NCI-H69 (cell line): ENCODE results near the gene KCNN3.

Experiments used
- DNase-seq: peaks from one replicate; lab custom pipeline; 2025; lab: John Stamatoyannopoulos, UW

The KCNN3 gene

DNA sequence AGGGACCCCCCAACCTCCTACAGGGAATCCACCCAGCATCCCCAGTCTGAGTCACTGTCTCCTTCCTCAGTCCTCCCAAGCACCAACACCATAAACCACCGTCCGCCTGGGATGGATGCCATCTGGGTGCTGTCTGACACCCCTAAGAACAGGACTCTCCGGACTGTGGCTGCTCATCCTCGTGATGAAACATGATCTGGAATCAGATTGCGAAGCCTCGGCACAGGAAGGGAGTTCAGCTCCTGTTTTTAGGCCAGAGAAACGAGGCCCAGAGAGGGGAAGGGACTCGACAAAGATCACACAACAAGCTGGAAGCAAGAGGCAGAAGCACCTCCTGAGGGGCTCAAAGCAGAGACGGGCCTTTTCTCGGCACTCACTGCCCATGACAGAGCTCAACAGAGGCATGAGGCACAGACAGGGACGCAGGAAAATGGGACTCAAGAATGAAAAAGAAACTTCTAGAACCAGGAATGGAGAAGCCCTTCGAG is 8.4 kb downstream of the KCNN3 start:
- DNase-seq: no peak

DNA sequence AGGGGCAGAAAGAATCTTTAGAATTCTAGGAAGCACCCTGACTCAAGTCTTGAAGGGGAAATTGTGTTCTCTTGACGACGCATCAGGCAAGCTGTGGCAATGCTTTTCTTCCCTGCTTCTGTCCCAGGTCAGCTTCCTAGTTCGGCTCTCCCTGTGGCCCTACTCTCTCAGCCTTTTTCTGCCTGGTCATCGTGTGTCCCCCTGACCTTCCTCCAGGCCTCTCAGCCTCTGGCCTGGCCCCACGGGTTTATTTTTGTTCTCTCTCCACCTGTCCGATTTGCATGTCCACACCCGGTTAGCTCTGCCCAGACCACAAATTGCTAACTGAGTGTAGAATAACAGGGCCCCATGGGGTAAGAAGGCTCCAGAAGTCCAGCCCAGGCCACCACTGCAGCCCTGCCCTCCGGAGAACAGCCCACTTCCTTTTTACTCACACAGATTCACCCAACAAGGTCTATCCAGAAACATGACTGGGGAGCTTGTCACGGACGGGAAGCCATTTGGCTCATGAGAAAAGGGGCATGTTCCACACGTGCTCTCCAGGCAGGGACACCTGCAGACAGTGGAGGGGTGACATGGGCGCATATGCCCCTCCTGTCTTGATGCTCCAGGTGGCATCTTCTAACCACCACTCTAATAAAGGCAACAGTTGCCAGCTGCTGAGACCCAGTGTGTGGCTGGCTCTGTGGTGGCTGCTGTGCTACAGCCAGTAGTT is 9.8 kb downstream of the KCNN3 start:
- DNase-seq: no peak

DNA sequence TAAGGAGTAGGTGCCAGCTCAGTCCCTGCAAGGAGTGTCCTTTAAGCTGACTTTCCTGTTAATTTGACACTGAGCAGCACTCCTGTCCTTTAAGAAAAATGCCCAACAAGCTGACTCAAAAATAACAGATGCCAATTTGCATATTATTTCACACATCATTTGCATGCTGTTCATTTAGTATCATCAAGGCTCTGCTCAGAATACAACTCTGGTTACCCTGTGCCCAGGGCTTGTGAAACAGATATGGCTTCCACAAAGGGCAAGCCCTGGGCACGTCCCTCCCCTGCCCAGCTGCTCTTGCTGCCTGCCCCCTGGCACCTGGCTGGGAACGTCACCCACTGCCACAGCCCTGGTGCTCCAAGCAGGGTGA is 10.3 kb downstream of the KCNN3 start:
- DNase-seq: no peak

DNA sequence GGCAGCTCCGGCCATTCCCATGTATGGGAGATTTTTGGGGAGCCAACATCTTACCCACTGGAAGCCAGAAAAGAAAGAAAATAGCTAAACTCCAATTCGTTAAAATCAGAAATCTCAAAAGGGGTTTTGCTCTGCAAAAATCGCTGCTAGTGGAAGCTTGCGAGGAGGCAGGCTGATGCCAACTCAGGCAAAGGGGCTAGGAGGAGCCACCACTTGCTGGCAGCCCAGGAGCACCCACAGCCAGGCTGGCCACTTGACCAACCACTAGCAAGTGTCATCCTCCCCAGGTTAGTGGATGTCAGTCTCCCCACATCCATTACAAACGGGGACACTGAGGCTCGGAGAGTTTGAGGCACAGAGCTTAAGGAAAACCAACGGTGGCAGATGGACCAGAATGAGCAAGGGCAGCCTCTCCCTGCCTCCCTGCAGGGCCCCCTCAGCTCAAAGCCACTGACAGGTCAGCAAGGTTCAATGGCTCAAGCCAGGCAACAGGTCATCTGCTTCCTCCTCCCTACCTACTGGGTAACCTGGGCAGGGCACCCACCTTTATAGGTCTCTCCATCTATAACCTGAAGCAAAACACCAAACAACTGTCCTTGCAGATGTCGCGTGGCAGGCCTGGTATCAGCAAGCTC is 10.8 kb downstream of the KCNN3 start:
- no peak for DNase-seq

DNA sequence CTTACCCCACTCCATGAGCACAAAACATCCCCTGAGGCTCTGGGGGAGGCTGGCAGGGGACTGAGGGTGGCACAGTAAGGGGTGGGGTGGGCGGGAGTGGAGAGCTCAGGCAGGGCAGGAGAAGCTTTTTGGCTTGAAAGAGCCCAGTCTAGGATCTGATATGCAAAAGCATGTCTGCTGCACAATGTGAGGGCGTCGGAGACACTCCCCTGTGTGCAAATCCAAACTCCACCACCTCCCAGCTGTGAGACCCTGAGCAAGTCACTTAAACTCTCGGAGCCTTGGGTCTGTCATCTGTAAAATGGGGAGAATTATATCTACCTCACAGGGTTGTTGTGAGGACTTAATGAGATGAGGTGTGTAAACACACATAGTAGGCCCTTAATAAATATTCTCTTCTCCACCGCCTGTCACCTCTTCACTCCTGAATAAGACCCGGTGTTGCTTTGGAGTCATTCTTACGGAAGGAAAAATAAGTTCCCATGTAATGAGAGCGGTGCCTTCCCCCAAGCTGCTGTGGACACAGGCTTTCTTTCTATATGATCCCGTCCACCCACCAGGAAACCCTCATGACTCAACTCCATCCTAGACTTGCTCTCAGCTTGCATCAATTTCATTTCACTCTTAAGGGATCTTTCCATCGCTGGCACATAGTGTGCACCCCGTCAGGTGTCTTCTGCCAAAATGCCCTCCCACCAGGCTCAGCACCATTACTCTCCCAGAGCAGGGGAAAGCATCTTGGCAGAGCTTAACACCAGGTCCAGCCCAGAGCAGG is 12.5 kb downstream of the KCNN3 start:
- DNase-seq: no peak

DNA sequence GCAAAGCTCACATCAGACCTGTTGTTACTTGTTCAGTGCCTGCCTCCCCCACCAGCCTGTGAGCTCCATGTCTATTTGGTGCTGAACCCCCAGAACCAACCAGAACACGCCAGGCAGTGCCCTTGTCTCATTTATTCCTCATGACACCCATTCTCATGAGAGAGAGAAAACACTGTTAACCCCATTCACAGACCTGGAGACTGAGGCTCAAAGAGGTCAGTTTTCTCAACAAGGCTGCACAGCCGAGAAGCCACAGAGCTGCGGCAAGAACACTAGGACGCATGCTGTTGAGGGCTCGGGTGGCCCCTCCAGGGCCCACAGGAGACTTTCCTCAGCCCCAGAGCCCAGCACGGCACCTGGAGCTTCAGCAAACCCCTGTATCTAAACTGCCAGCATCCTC is 13.1 kb downstream of the KCNN3 start:
- DNase-seq: no peak

DNA sequence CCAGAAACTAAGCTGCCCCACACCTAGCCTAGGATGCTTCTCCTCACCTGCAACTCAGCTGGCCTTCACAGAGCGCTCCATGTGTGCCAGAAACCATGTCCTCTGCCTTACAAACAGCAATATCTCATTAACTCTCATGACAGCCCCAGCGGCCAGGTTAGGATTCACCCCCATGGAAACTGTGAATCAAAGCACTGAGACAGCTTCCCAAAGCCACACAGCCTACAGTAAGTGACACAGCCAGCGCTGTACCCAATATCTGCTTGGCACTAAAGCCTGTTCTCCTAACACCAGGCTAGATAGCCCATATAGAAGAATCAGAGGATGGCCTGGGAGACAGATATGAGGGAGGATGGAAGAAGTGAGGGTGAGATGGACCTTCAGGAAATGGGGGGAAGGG is 13.5 kb downstream of the KCNN3 start:
- DNase-seq: peak; percentile 45

DNA sequence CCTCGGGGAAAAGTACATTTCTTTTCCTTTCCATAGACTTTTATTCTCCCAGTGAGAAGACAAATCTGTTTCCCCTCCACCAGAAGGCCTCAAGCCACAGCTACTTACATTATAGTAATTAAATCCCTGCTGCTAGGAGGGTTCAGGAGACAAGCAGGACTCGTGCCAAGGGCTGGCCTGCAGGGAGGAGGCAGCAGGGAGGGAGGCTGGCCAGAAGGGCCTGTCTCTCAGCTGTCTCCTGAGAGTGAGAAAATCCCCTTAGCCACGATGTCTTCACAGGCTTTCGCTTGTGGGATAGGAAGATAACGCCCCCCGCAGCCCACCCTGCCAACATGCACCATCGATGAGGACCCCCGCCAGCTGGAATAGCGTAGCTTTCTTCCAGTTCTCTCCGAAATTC is 14.0 kb downstream of the KCNN3 start:
- DNase-seq: peak; percentile 95

DNA sequence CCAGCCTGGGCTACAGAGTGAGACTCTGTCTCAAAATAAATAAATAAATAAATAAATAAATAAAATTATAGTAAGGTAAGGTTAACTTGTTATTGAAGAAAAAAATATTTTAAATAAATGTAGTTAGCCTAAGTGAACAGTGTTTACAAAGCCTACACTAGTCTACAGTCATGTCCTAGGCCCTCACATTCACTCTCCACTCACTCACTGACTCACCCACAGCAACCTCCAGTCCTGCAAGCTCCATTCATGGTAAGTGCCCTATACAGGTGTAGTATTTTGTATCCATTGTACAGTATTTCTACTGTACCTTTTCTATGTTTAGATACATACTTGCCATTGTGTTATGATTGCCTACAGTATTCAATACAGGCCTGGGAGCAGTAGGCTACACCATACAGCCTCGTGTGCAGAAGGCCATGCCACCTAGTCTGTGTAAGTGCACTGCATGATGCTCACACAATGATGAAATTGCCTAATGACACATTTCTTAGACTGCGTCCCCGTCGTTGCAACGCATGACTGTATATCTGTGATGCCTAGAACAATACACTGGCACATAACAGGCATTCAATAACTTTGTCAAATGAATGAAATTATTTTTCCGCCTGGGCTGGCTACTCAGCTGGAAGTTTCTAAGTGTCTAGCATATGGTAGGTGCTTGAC is 14.8 kb downstream of the KCNN3 start:
- peak; percentile 61 for DNase-seq

DNA sequence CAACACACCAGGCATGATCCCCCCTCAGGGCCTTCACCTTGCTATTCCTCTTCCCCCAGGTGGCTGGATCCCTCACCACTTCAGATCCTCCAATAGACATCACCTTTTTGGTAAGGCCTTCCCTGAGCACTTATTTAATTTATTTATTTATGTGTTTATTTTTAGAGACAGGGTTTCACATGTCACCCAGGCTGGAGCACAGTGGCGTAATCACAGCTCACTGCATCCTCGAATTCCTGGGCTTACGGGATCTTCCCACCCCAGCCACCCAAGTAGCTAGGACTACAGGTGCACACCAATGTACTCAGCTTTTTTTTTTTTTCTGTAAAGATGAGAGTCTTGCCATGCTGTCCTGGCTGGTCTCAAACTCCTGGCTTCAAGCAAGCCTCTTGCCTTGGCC is 17.2 kb downstream of the KCNN3 start:
- DNase-seq: no peak

DNA sequence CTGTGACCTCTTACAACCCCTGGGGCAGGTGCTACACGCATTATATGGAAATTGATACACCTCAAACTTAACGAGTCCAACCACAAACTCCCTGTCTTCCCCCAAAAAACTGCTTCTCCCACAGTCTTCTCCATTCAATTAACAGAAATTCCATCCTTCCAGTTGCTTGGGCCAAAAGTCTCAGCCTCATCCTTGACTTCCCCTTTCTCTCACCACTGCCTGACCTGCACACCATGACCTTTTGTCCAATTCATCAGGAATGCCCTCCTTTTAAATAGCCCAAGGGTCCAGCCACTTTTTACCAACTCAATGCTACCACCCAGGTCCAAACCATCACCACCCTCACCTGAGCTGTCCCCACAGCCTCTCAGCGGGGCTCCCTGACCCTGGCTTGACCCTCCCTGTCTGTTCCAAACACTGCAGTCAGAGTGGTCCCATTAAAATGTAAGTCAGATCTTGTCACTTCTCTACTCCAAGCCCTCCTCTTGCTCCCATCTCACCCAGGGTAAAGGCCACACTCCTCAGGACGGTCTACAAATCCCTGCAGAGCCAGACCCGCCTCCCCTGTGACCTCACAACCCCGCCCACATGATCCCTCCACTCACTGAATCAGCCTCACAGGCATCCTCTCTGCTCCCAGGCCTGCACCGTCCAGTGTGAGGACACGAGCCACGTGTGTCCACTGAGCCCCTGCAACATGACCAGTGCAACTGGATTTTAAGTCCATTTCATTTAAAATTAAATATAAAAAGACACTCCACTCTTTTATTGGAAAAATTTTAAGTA is 18.5 kb downstream of the KCNN3 start:
- no peak for DNase-seq

DNA sequence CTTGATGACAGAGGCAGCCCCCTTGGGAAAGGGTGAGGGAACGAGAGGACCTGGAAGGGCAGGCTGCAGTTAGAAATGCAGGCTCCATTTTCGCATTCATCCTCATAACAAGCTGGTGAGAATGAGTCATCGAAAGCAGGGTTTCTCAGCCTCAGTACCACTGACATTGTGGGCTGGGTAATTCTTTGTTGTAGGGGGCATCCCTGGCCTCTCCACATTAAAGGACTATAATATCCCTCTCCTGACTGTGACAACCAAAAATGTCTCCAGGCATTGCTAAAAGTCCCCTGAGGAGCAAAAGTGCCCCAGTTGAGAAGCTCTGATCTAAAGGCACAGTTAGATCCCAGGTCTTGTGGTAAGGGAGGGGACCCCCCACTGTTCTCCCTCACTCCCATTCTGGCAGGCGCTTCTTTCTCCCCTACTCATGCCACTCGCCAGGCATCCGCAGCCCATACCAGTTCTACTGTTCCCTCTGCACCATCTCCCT is 20.4 kb downstream of the KCNN3 start:
- no peak for DNase-seq

DNA sequence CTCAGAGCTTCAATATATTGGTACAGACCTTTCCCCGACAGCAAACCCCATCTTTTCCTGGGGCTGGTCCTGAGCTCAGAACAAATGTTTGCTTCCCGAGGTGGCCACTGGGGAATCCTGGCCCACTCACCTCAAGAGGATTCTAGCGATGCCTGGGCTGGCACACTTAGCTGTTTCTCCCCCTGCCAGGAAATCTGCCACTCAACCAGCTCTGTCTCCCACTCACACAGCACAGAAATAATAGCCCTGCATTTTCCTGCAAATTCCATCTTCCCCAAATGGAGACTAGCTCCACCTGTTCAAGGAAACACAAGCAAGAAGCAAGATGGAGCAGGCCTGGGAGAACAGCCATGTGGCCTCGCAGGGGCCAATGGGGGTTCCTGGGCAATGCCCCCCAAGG is 21.1 kb downstream of the KCNN3 start:
- no peak for DNase-seq

DNA sequence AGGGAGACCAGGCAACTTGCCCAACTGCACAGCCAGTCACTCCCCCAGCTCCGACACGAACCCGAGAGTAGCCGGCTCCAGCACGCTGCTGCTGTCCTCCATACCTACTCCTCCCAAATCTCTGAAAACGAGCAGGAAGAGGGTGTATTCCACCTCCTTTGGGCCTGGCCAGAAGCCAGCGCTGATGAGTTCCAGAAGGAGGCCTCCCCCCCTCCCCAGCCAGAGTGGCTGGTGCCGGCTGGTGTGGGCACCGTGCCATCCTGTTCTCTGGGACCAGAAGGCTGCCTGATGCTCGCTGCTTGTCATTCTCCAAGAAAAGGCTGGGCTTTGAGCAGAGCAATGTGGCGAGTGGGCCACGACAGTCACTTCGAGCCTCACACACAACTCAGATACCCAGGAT is 22.2 kb downstream of the KCNN3 start:
- peak; percentile 97 for DNase-seq

DNA sequence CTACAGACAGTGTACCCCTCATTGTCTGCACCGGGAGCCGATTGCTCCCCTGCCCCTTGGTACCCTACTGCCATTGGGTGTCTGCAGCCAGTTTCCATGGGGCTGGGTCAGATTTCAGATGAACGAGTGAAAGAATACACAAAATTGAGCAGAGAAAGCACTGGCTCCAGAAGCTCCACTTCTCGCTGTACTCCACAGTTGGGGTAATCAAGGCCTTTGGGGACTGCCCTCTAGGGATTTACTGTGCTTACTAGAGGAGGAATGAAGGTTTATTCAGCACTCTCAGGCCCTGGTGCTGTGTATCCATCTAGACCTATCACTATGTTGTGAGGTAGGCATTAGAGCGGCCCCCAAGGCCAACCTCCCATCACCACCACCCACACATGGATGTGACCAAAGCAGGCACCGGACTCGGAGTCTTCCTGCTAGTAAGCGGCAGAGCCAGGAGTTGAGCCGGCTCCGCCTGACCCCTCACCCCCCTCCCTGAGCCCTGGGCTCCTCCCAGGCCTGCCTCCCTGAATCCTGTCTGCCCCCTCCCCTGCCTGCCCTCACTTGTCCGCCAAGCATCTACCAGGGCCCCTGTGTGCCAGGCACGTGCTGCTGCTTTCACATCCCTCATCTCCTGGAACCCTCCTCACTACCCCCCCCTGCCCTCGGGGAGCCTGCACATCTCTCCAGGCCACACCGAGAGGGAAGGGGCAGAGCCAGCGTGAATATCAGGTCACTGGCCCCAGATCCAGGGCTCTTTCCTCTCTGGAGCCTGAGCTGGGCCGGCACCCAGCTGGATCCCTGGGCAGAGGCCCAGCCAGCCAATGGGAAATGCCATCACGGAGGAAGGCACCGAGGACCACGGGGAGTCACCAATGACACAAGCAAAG is 23.3 kb downstream of the KCNN3 start:
- no peak for DNase-seq

DNA sequence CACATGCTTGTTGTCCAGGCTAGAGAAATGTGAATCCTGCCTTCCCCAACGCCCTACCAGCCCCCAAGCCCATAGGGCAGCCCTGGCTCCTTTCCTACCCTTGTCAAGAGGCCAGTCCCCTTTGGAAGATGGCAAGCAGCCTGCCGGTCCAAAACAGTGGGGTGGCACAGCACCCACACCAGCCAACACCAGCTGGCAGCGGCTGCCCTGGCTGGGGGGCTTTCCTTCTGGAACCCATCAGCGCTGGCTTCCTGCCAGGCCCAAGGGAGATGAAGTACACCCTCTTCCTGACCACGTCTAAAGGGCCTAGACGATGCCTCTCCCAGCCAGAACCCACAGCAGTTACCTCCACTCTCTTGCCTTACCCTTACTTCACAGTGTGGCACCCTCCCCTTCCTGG is 24.2 kb downstream of the KCNN3 start:
- peak; percentile 27 for DNase-seq

DNA sequence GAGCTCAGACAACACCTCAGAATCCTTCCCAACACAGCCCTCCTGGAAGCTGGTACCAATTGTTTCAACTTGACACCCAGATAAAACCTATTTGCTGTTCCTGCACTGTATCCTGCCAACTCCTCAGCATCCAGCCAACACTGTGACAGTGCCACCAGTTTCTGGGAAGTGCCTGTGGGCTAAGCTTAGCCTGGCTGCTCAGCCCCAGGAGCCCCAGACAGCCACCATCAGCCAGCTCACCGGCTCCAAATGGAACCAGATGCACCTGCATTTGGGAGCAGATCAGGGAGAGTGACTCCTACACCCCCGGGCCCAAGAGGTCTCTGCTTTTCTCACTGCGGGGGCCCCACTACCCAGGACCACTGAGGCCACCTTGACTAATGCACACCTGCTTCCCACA is 24.9 kb downstream of the KCNN3 start:
- DNase-seq: no peak

DNA sequence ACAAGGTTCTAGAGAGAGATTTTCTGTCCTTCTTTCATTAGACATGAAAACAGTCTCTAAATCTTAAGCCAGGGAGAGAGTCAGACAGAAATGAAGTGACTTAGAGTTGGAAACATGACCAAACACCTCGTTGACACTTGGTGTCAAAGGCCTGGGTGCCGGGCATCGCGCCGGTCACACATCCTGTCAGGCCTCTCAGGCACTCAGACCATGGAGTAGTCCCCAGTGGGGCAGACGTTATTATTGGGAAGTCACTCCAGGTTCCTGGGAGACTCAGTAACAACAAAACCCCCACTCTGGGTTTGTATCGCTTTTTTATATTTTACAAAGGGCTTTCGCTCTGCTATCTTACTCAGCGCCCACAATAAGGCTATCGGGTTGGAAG is 25.8 kb downstream of the KCNN3 start:
- DNase-seq: no peak

DNA sequence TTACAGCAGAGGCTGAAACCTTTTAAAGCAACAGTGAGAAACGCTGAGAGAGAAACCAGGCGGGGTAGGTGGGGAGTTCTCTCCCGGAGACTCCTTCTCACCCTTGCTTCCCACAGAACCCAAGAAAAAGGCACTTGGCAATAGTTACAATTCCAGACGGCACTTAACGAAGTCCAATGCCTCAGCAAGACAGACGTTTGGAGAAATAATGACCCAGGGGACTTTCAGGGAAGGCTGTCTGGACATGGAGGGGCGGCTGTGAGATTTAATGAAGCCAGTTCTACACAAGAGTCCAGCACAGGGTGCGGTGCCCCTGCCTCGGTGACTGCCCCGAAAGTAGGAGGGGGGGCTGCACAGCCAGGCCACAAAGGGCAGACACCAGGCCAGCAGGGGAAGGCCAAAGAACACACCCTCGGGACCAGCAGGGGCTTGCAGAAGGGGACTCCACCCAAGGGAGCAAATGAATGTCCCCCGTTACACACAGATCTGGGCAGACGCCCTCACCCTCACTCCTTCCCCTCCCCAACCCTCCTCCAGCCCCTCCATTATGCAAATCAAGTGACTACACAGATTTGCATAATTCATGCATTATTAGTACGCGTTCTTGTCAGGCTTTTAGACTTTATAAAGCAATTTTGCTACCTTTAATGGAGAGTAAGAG is 26.3 kb downstream of the KCNN3 start:
- no peak for DNase-seq

DNA sequence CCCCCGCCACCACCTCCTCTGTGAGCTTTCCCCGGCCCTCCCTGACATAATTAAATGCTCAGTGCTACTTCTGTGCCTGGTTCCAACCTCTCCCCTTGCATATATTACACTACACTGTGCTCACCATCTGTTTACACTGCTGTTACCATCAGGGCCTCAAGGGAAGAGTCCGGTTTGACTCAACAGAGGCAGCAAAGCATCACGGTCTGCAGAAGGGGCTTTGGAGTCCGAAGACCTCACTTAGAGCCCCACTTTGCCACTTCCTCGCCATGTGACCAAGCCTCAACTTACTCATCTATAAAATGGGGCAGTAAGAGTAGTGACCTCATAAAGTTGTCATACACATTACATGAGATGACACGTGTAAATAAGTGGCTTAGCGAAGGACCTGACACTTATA is 27.4 kb downstream of the KCNN3 start:
- peak; percentile 81 for DNase-seq
